NCI-H146 treated with DMSO at 0.1 percent for 48 hours (cell line): Measurements from ENCODE around the gene GPN2.

Experiments used
- DNase-seq: peaks from one replicate; lab custom pipeline; 2025; ENCODE audit not compliant: unreplicated experiment; lab: John Stamatoyannopoulos, UW

The GPN2 gene

GRCh38 chr1:26889551-26890466 is at the start of gene GPN2:
GPN2 (minus strand) TSS chr1:26890283; CDS start chr1:26890096, 187 bp downstream.
- peak; percentile 40 for DNase-seq

- no peak for DNase-seq
Observed at GRCh38 chr1:26938659-26939025, 48.6 kb upstream of the GPN2 start.

- DNase-seq: no peak
Observed at GRCh38 chr1:26938004-26938658, 48.0 kb upstream of the GPN2 start.

GRCh38 chr1:26936823-26937222 is 46.7 kb upstream of the GPN2 start:
- no peak for DNase-seq

- DNase-seq: no peak
Observed at GRCh38 chr1:26932531-26932930, 42.4 kb upstream of the GPN2 start.

GRCh38 chr1:26923711-26924110 is 33.6 kb upstream of the GPN2 start:
- no peak for DNase-seq

- no peak for DNase-seq
Observed at GRCh38 chr1:26922901-26923300, 32.8 kb upstream of the GPN2 start.

- no peak for DNase-seq
Observed at GRCh38 chr1:26922431-26922729, 32.3 kb upstream of the GPN2 start.

GRCh38 chr1:26921540-26922430 is 31.7 kb upstream of the GPN2 start, which contains the start of gene NUDC:
NUDC (plus strand) TSS chr1:26921743; CDS start chr1:26921849, 106 bp downstream.
- peak; percentile 77 for DNase-seq

- no peak for DNase-seq
Observed at GRCh38 chr1:26921126-26921539, 31.1 kb upstream of the GPN2 start.

- DNase-seq: no peak
Observed at GRCh38 chr1:26915204-26915842, 25.2 kb upstream of the GPN2 start.

- peak; percentile 95 for DNase-seq
Observed at GRCh38 chr1:26913754-26914619, 23.9 kb upstream of the GPN2 start, which contains the start of gene NR0B2. NR0B2 (minus strand) TSS chr1:26913975; CDS start chr1:26913940, 35 bp downstream.

GRCh38 chr1:26913389-26913753 is 23.3 kb upstream of the GPN2 start:
- DNase-seq: no peak

- no peak for DNase-seq
Observed at GRCh38 chr1:26912147-26912490, 22.0 kb upstream of the GPN2 start.

GRCh38 chr1:26911399-26912146 is 21.5 kb upstream of the GPN2 start:
- no peak for DNase-seq

- DNase-seq: no peak
Observed at GRCh38 chr1:26910343-26911160, 20.5 kb upstream of the GPN2 start.

- DNase-seq: no peak
Observed at GRCh38 chr1:26909951-26910342, 19.9 kb upstream of the GPN2 start.
